Measurements from ENCODE around the gene ROR2.

- TF ChIP-seq CTCF (conservative IDR thresholded peaks at IDR 0.05; ENCODE audit: low read length) (no peak), EZH2phosphoT487 (IDR thresholded peaks at IDR 0.05; ENCODE audit: borderline replicate concordance) (no peak)
Measured at GRCh38 chr9:91578911-91579310, 371.1 kb downstream of the ROR2 start.
